Gastroesophageal sphincter (tissue), 3 donors: ENCODE measurements around the gene SIPA1.

Experiments
- CTCF ChIP-seq, 4 experiments: fragments of 200-600 bp in 2 of 4; fragments of 450-650 bp in 2 of 4; sonication (generic) in 1 of 4; IDR thresholded peaks; one replicate each; pipeline ENCODE4 v1.5.1; 2017 to 2019; ENCODE audit warnings: antibody characterized with exemption in 4 of 4, mild to moderate bottlenecking in 2 of 4, moderate library complexity in 2 of 4
- POLR2AphosphoS5 ChIP-seq: sonication (generic); formaldehyde crosslinking; IDR thresholded peaks from one replicate; pipeline ENCODE4 v1.6.1; 2017; ENCODE audit warnings: antibody characterized with exemption

DNA sequence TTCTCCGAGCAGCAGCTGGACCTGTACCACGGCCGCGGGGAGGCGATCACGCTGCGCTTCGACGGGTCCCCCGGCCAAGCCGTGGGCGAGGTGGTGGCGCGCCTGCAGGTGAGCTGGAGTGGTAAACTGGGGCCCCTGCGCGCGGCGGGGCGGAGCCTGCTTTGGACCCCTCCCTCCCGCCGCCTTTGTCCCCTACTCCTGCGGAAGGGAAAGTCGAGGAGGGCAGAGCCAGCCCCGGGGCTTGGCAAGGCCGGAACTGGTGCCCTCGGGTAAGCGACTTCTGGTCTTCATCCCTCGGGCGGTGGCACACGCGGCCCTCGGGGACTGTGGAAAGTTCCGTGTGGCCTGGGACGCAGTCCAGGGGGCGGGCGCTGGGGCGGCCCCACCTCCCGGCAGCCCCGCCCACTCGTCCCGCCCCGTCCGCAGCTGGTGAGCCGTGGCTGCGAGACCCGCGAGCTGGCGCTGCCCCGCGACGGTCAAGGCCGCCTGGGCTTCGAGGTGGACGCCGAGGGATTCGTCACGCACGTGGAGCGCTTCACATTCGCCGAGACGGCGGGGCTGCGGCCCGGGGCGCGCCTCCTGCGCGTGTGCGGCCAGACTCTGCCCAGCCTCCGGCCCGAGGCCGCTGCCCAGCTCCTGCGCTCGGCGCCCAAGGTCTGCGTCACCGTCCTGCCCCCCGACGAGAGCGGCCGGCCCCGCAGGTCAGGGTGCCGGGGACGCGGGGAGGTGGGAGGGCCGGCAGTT, 9.2 kb downstream of the SIPA1 start:
- TF ChIP-seq POLR2AphosphoS5: no peak
- TF ChIP-seq CTCF (IDR thresholded peaks at IDR 0.05): no peak
